HG03196 (cell line): ENCODE data around the gene PTCD2.

Source experiments
- ATAC-seq: cut with Tn5 transposase; IDR thresholded peaks from one replicate; pipeline ENCODE4 v1.9.1; 2021; ENCODE audit not compliant: unreplicated experiment

Gene PTCD2, protein sequence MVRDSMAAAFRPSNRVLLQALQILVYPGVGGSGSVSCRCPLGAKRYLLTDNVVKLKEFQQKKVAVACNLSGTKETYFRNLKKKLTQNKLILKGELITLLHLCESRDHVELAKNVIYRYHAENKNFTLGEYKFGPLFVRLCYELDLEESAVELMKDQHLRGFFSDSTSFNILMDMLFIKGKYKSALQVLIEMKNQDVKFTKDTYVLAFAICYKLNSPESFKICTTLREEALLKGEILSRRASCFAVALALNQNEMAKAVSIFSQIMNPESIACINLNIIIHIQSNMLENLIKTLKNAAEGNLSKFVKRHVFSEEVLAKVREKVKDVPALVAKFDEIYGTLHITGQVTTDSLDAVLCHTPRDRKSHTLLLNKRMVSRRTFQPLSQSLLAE

DNA sequence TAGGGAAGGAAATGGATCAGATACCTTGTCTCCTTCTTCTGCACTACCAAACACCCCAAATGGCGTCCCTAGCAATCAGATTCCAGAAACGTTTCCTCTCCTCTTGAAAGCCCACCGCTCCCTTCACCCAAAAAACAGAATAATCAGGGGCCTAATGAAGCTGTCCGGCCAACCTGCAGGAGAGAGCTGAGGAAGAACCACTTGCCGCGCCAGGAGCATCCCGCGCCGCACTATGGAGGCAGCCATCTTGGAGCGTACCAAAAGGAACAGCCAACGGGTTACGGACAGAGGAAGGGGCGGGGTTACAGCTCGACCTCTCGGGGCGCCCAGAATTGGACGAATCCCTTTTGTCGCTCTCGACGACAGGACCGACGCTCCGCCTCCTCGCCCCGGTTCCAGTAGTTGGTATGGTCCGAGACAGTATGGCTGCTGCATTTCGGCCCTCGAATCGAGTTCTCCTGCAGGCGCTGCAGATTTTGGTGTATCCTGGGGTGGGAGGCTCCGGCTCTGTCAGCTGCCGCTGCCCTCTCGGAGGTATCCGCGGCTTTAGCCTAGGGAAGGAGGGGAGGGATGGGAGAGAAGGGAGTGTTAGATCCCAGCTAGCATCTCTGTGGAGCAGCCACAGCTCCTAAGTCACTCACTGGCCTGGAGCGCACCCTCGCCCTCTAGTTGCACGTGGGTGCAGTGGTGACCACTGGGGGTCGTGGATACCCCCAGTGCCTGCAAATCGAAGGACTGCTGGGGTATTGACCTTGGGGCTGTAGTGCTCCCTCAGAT, at the start of gene PTCD2, which contains the start of gene MRPS27:
PTCD2 (plus strand) TSS at position 398 of the 777 bp plus-strand sequence; CDS start at position 408, 10 bp downstream.
MRPS27 (minus strand) TSS at position 265 of the 777 bp plus-strand sequence; CDS start at position 246, 19 bp downstream.
- ATAC-seq: peak; percentile 99

DNA sequence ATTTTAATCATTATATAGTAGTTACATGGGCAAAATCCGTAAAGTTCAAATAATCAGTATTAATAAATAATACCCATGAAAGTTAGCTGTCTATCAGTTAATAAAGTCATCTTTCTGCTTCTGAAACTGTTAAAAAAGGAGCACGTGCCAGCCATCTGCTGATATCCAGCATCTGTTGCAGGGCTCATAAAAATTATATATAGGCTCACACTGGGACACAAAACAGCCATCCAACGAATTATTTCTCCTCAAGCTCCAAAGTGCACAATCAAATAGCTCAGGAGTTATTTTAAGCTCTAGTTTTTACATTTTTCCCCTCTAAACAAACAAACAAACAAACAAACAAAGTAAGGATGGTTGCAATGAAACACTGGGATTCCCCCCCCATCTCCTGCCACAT, 48.5 kb upstream of the PTCD2 start:
- no peak for ATAC-seq

DNA sequence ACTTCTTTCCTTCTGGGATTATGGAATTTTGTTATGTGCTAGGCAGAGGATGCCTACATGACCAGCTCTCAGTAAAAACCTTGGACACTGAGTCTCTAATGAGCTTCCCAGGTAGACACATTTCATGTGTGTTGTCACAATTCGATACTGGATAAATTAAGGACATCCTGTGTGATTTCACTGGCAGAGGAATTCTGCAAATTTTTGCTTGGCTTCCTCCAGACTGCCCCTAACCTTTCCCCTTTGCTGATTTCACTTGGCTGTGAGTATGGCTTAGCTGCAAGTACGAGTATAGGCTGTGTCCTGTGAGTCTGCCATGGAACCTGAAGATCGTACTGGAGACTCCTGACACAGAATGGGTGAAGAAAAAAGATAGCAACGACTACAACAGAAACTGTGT, 47.8 kb upstream of the PTCD2 start:
- no peak for ATAC-seq

DNA sequence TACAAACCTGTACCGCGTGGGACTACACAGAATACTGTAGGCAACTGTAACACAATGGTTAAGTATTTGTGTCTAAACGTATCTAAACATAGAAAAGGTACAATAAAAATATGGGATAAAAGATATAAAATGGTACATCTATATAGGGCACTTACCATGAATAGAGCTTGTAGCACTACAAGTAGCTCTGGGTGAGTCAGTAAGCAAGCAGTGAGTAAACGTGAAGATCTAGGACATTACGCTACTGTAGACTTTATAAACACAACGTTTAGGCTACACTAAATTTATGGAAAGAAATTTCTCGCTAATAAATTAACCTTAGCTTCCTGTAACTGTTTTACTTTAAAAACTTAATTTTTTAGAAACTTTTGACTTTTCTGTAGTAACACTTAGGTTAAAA, 46.6 kb upstream of the PTCD2 start:
- ATAC-seq: no peak

DNA sequence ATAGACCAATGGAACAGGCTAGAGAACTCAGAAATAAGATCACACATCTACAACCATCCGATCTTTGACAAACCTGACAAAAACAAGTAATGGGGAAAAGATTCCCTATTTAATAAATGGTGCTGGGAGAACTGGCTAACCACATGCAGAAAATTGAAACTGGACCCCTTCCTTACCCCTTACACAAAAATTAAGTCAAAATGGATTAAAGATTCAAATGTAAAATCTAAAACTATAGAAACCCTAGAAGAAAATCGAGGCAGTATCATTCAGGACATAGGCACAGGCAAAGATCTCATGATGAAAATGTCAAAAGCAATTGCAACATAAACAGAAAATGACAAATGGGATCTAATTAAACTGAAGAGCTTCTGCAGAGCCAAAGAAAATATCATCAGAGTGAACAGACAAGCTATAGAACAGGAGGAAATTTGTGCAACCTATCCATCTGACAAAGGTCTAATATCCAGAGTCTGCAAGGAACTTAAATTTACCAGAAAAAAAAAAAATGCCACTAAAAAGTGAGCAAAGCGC, 43.9 kb upstream of the PTCD2 start:
- no peak for ATAC-seq

DNA sequence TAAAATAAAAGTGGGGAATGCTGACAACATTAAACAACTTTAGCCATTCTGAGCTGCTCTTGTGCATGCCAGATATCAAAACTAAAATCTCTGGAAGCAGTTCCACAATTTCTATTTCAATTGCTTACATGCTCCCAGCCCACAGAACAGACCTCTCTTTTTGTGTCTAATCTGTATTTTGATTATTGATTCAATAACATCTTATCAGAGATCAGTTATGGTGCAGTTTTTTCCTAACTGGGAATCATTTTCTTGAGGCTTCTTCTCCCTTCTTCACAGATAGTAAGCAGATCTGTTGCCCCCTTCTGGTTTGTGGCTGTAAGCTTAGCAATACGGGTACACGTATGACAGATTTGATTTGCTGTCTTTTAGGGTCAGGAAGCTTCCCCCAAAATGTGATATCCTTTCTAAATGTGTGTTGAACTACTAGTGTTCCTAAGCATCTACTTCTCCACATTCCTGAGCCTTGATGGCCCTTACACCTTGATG, 39.5 kb upstream of the PTCD2 start:
- no peak for ATAC-seq

DNA sequence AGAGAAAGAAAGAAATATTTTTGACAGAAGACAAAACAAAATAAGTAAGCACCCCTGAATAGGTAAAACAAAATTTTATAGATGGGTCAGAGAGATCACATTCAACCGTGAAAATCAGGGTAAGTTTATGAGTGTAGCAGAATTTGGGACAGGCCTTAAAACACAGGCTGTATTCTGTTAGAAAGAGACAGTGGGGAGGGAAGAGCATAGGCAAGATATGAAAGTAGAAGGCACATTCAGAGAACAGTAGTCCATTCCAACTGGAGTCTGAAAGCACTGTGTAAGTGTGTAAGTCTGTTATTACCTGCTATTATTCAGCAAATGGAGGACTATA, 38.8 kb upstream of the PTCD2 start:
- no peak for ATAC-seq

DNA sequence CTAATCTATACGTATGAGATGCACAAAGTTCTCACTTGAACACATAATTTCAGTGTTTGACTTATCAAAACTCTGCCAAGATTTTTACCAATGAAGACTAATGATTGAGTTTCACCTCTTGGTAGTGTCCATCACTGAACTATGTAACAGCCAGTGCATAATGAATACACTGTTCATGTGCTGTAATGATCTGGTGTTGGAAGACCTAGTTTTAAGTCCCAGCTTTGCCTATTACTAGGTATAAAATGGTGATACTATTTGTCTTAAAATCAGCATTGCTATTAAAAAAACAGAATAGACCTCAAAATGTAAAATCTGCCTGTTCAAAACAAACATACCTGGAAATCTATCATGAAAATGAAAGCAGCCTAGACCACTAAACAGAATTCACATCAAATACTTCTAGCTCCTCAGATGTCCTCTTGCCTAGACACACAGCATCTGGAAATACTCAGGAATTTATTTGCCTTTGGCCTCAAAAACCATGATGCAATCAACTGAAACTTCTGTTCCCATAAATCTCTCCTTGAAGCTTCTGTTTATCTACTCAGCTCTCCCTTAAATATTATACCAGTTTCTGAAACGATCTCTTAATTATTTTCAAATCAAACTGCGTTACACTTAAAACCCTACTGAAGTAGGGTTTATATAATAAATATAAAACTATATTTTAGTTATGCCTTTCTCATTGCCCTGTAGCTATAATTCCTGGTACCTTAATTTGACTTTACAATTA, 38.2 kb upstream of the PTCD2 start:
- no peak for ATAC-seq

DNA sequence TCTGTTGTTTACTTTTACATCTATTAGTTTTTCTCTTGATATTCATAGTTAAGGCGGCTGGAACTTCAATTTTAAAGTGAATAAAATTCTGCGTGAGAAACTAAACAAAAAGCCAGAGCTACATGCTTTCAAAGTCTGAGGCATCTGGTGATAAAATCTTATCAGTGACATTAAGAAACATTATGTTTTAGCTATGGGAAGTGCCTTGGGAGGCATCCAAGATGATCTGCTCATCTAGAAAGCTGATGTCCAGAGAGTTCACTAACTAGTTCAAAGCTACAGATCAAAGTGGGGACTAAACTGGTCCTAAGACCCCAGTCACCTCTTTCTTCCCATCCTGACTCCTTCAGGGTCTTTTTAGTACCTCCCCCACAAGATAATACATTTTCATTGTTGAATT, 37.3 kb upstream of the PTCD2 start:
- ATAC-seq: no peak

DNA sequence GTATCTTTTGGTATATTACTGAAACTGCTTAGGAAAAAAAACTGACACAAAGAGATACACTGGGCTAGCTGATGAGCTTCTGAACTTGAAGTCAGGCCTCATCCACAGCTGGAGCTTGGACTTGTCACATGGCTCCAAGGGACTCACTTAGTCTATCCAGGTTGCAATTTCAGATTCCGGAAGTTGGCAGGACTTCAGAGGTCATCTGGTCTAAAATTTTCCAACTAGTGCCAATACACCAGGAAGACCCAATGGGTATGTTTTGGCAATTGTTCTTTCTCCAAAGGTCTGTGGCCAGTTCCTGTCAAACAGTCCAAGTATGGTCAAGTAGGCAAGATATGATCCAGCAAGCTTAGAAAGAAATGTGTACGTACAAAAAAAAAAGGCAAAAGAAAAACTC, 36.8 kb upstream of the PTCD2 start:
- ATAC-seq: no peak

DNA sequence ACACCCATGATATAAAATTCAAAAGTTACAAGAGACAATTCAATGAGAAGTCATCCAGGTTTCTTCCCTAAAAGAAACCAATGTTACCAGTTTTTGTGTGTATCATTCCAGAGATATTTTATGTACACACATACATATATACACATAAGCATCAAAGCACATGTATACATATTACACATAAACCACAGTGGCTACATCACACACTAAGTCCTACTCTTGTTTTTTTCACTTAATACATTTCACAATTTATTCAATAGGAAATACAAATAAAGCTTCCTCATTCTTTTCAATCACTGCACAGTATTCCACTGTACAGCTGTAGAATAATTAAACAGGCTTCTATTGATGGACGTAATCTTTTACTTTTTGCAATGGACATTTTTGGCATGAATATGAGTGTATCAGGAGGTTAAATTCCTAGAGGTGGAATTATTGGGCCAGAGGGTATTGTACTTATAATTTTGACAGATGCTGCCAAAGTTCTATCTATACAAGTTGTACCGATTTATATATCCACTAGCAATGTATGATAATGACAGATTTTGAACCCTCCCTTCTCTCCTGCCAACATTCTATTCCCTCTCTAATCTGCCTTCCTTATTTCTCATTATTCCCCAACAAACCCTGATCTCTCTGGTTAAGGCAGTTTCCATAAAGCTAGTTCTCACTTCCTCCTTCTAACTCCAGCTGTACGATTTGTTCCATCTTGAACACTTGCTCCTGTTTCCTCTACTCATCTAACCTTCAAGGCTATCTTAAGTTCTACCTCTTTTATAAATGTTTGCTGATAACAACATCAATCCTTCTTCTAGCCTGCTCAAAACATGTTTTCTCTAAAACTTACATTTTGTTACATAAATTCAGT, 35.4 kb upstream of the PTCD2 start:
- ATAC-seq: no peak

DNA sequence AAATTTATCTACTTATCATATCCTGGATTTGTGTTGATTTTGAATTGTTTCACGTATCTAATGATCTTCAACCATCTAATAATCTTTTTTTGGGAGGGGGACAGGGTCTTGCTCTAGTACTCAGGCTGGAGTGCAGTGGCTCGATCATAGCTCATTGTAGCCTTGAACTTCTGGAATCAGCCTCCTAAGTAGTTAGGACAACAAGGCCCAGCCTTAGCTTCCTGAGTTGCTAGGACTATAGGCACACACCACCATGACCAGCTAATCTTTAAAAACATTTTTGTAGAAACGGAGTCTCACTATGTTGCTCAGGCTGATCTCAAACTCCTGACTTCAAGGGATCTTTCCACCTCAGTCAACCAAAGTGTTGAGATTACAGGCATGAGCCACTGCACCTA, 34.8 kb upstream of the PTCD2 start:
- ATAC-seq: no peak

DNA sequence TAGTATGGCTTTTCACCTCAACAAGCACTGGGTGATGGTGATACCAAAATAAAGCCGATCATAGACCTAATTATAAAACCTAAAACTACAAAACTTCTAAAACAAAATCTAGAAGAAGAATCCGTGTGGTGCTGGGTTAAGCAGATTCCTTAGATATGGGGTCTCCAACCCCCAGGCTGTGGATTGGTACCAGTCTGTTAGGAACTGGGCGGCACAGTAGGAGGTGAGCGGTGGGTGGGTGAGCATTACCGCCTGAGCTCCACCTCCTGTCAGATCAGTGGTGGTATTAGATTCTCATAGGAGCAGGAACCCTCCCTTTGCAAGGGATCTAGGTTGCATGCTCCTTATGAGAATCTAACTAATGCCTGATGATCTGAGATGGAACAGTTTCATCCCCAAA, 33.4 kb upstream of the PTCD2 start:
- no peak for ATAC-seq

DNA sequence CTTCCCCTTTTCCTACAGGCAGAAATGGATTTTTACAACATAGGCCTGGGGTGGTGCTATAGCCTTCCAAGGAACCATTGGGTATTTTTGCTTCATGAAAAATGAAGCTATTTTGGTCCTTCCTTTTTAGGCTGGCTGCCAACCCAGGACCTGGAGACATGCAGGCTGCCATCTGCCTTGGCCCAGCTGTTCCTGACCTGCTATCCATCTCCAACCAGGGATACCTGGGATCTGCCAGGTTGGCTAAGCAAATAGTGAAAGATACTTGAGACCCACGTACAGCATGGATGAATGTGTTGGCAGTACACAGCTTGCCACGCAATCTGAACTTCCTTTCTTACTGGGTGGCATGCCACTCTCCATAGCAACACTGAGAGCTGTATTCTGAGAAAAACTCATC, 31.2 kb upstream of the PTCD2 start:
- ATAC-seq: no peak

DNA sequence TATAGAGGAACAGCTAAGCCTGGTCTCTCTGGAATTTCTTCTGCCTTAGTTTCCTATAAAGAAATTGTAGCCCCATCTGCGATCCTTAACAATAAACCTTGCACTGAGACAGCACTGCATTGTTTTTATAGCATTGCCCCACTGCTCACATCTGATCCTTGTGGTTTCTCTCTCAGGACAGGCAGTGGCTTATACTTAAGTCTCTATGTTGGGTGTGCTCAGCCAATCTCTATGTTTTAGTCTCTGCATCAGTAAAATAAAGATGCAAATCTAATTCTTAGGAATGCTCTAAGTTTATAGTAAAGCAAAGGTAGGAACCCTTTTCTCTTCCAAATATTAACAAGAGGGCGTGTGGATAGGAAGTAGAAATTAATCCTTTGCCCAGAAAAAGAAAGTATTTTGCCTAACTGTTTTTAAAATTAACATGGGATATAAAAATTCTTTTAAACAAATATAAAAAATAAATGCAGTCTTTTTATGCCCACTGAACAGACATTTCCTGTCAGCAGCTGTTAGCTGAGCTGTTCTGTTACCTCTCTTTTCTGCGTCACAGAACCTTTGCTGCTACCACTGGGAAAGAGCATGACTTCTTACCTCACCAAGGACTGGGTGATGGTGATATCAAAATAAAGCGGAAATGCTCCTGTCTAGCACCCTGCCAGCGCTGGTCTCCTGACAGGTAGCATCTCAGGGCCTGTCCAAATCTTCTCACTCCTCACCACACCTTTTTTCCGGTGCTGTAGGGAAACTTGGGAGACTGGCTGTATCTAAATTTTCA, 29.6 kb upstream of the PTCD2 start:
- ATAC-seq: no peak

DNA sequence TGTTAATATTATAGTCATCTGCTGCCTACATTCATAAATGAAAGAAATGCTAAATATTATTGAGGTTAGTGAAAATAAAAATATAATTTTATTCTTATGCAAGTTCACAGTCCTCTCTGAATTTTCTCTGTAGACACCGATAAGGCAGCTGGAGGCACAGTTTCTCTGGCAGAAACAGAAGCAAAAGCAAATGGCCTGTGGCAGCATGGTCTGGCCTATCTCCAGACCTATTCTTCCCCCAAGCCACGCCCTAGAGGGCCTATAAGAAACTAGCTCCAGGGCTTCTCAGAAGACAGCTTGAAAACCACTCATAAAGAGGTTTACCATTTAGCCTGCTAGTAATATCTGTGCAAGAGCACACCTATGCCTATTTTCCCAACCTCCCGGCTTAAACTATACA, 28.6 kb upstream of the PTCD2 start:
- no peak for ATAC-seq

DNA sequence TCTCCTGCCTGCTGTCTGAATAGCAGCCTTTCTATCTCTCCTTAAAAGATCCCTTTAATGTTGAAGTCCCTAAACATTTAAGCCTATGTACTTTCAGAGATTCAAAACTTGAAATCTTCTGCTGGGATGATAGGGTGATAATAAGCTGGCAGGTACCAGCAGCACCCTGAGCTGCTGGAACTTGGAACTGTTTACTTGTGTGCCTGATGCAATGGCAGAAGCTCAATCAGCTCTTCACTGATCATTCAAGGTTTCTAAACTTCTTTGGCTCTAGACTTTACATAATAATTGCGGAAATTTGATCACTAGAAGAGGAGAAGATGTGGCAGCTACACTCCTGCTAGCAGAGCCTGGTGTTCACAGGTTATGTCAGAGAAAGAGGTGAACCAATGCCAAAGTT, 27.8 kb upstream of the PTCD2 start:
- no peak for ATAC-seq

DNA sequence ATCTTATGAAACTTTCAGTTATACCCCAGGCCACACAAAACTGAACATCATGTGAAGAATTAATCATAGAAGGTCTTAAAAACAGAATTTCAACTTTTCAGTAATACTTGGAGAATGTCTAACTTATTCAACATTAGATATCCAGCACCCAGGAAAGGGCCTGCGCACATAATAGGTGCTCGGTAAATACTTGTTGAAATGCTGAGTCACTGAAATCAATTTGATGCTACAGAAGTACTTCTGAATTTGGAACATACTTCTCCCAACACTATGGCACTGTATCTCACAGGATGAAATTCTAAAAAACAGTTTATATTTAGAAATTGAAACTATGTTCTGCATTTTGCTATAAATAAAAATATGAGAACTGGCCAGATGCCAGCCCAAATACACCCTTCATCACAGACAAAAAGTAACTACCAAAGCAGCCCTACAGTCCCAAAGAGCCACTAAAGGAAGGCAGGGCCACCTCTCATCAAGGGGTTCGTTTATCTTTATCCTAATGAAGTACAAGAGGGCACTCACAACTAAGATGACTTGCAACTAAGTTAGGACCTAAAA, 26.6 kb upstream of the PTCD2 start:
- ATAC-seq: no peak

DNA sequence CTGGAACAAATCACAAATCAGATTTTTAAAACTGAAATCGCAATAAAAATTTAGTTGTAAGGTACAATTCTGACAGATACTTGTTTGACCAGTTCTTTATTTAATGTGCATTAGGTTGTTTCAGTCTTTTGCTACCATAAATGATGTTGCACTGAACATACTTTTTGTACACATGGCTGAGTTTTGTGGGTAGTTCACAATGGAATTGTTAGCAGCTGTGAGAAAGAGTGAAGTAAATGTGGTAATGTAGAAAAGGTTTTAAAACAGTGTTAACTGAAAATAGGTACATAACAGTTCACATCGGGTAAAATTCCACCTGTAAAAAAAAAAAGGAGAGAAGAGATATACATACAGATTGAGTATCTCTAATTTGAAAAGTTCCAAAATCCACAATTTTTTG, 25.7 kb upstream of the PTCD2 start:
- ATAC-seq: no peak
